Astrocyte (in vitro differentiated cells and primary cell): ENCODE data around the gene IFNAR1. TPM values are rescaled to one million over a fixed set of nuclear protein-coding genes. Genes with fewer than 3 reads are reported as not detected.

Source experiments
- DNase-seq: peaks from one replicate; pipeline ENCODE4 v3.0.0-alpha.2; 2010; ENCODE audit warnings: low read depth
- FAIRE-seq: peaks from 2 replicates; lab custom pipeline; 2011; peaks lifted over from hg19 to GRCh38; lab: Jason Lieb, UNC
- H2AFZ ChIP-seq: 2 replicates; pipeline ENCODE4 v1.6.0; 2012; ENCODE audit warnings: low read depth, low read length, inconsistent platforms
- H3K27ac ChIP-seq: 2 replicates; pipeline ENCODE4 v1.5.1; 2011; ENCODE audit warnings: low read depth, low read length, inconsistent platforms
- H3K27me3 ChIP-seq: 2 replicates; pipeline ENCODE4 v1.6.0; 2011; ENCODE audit warnings: low read length, inconsistent platforms; ENCODE audit not compliant: insufficient read depth
- H3K36me3 ChIP-seq: 2 replicates; pipeline ENCODE4 v1.5.1; 2011; ENCODE audit warnings: low read length, inconsistent platforms; ENCODE audit not compliant: insufficient read depth
- H3K4me1 ChIP-seq: 2 replicates; pipeline ENCODE4 v1.5.1; 2011; ENCODE audit warnings: low read length, inconsistent platforms; ENCODE audit not compliant: insufficient read depth
- H3K4me2 ChIP-seq: 2 replicates; pipeline ENCODE4 v1.6.0; 2012; ENCODE audit warnings: low read length, inconsistent platforms
- H3K4me3 ChIP-seq: 2 replicates; pipeline ENCODE4 v1.5.1; 2011; ENCODE audit warnings: low read depth, mild to moderate bottlenecking, low read length, inconsistent platforms; ENCODE audit not compliant: insufficient read depth
- H3K79me2 ChIP-seq: 2 replicates; pipeline ENCODE4 v1.6.0; 2012; ENCODE audit warnings: mild to moderate bottlenecking, low read length, inconsistent platforms; ENCODE audit not compliant: insufficient read depth
- H3K9ac ChIP-seq: 2 replicates; pipeline ENCODE4 v1.6.0; 2012; ENCODE audit warnings: mild to moderate bottlenecking, low read length, inconsistent platforms
- H3K9me3 ChIP-seq: 2 replicates; pipeline ENCODE4 v1.5.1; 2012; ENCODE audit warnings: low read depth, mild to moderate bottlenecking, low read length, inconsistent platforms; ENCODE audit not compliant: insufficient read depth
- H4K20me1 ChIP-seq: 2 replicates; pipeline ENCODE4 v1.6.0; 2012; ENCODE audit warnings: low read length, inconsistent platforms; ENCODE audit not compliant: insufficient read depth
- H3K27ac Mint-ChIP-seq: one replicate; pipeline ENCODE4 v1.8.0; 2021; ENCODE audit warnings: mild to moderate bottlenecking, mixed read lengths; ENCODE audit not compliant: unreplicated experiment
- H3K27me3 Mint-ChIP-seq: one replicate; pipeline ENCODE4 v1.8.0; 2021; ENCODE audit warnings: low read depth, mixed read lengths; ENCODE audit not compliant: unreplicated experiment
- H3K36me3 Mint-ChIP-seq: one replicate; pipeline ENCODE4 v1.8.0; 2021; ENCODE audit warnings: low read depth, mixed read lengths; ENCODE audit not compliant: unreplicated experiment
- H3K4me1 Mint-ChIP-seq: one replicate; pipeline ENCODE4 v1.8.0; 2021; ENCODE audit warnings: low read depth, mixed read lengths; ENCODE audit not compliant: unreplicated experiment
- H3K4me3 Mint-ChIP-seq: one replicate; pipeline ENCODE4 v1.8.0; 2021; ENCODE audit warnings: mild to moderate bottlenecking, moderate library complexity, mixed read lengths; ENCODE audit not compliant: unreplicated experiment
- H3K9me3 Mint-ChIP-seq: one replicate; pipeline ENCODE4 v1.8.0; 2021; ENCODE audit warnings: mild to moderate bottlenecking, mixed read lengths; ENCODE audit not compliant: unreplicated experiment
- EZH2 ChIP-seq: IDR thresholded peaks from 2 replicates; pipeline ENCODE4 v1.6.1; 2012; ENCODE audit warnings: mild to moderate bottlenecking, low read length, inconsistent platforms; ENCODE audit not compliant: insufficient read depth
- total RNA-seq: library from RNA; stranded (reverse); gene quantifications from 2 replicates; pipeline ENCODE4 v1.2.1, GENCODE V29; 2021
- TF ChIP-seq, protein P1 (sequence below): IDR thresholded peaks from 2 replicates; pipeline ENCODE4 v1.5.1; 2011; ENCODE audit warnings: low read depth, mild to moderate bottlenecking, inconsistent platforms, low read length, moderate library complexity; ENCODE audit not compliant: insufficient read depth

The IFNAR1 gene
- total RNA-seq, 1 donor from 2014 or later: 44.0 TPM

DNA sequence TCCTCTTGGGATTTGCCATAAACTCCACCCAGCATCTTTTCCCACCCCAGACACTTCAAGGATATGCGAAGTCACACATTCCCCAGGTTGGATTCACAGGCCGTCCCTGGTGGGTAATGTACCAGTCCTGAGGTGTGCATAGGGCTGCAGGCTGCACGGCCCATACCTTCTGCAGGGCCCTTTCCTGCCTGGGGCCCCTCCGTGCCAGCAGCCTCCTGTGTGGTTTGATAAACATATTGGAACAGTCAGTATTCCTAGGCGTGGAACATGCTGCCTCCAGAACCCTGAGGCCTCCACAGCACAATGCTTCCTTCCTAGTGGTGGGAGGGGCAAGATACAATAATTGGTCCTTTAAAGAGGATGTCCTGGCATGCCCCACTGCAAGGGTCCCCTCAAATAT is 32.0 kb upstream of the IFNAR1 start:
- no peak overlapping the region for H3K27ac ChIP-seq
- Mint-ChIP-seq H3K27me3 (no peaks in the 10 kb centered on the region), H3K4me1 (peaks cover 10% of the 10 kb centered on the region), H3K27ac (no peak overlapping the region), H3K4me3 (no peak overlapping the region), H3K9me3 (peaks cover 4% of the 10 kb centered on the region), H3K36me3 (peaks cover 33% of the 10 kb centered on the region)
- H2AFZ ChIP-seq: no peak overlapping the region
- FAIRE-seq (no peak), DNase-seq (no peak)
- H3K4me3 ChIP-seq: no peak overlapping the region
- H3K4me1 ChIP-seq: peaks cover 11% of the 10 kb centered on the region
- no peaks in the 10 kb centered on the region for H4K20me1 ChIP-seq
- no peak overlapping the region for H3K9ac ChIP-seq
- no peaks in the 10 kb centered on the region for H3K79me2 ChIP-seq
- no peak overlapping the region for H3K4me2 ChIP-seq
- no peaks in the 10 kb centered on the region for H3K27me3 ChIP-seq
- H3K36me3 ChIP-seq: no peaks in the 10 kb centered on the region
- H3K9me3 ChIP-seq: no peaks in the 10 kb centered on the region
- TF ChIP-seq EZH2: no peak
- TF ChIP-seq, protein P1, sequence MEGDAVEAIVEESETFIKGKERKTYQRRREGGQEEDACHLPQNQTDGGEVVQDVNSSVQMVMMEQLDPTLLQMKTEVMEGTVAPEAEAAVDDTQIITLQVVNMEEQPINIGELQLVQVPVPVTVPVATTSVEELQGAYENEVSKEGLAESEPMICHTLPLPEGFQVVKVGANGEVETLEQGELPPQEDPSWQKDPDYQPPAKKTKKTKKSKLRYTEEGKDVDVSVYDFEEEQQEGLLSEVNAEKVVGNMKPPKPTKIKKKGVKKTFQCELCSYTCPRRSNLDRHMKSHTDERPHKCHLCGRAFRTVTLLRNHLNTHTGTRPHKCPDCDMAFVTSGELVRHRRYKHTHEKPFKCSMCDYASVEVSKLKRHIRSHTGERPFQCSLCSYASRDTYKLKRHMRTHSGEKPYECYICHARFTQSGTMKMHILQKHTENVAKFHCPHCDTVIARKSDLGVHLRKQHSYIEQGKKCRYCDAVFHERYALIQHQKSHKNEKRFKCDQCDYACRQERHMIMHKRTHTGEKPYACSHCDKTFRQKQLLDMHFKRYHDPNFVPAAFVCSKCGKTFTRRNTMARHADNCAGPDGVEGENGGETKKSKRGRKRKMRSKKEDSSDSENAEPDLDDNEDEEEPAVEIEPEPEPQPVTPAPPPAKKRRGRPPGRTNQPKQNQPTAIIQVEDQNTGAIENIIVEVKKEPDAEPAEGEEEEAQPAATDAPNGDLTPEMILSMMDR: no peak

DNA sequence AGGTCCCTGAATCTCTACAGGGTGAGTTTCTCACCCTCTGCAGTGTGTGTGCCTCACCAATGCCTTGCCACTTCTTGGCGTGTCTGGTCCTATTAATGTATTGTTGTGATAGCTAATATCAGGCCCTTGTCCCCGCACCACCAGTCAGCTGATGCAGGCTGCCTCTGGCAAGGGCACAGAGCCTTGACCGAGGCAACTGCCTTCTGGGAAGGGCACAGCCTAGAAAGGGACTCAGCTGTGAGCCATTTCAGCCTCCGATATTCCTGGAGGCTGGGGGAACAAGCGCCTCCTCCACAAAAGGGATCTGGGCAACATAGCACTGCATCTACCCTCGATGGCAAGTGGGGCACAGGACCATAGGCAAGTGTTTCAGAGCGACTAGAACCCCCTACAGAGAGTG is 31.6 kb upstream of the IFNAR1 start:
- Histone ChIP-seq H3K9me3 (no peaks in the 10 kb centered on the region), H2AFZ (no peak overlapping the region), H3K36me3 (no peaks in the 10 kb centered on the region), H3K27me3 (no peaks in the 10 kb centered on the region), H3K9ac (no peak overlapping the region), H4K20me1 (no peaks in the 10 kb centered on the region), H3K27ac (no peak overlapping the region), H3K79me2 (no peaks in the 10 kb centered on the region), H3K4me1 (peaks cover 11% of the 10 kb centered on the region), H3K4me2 (no peak overlapping the region), H3K4me3 (no peak overlapping the region)
- FAIRE-seq: no peak
- H3K9me3 Mint-ChIP-seq: peaks cover 4% of the 10 kb centered on the region
- H3K27me3 Mint-ChIP-seq: no peaks in the 10 kb centered on the region
- H3K4me1 Mint-ChIP-seq: peaks cover 10% of the 10 kb centered on the region
- no peak overlapping the region for H3K27ac Mint-ChIP-seq
- TF ChIP-seq, protein P1: no peak
- no peak for TF ChIP-seq EZH2
- H3K4me3 Mint-ChIP-seq: no peak overlapping the region
- peaks cover 33% of the 10 kb centered on the region for H3K36me3 Mint-ChIP-seq
- DNase-seq: no peak

DNA sequence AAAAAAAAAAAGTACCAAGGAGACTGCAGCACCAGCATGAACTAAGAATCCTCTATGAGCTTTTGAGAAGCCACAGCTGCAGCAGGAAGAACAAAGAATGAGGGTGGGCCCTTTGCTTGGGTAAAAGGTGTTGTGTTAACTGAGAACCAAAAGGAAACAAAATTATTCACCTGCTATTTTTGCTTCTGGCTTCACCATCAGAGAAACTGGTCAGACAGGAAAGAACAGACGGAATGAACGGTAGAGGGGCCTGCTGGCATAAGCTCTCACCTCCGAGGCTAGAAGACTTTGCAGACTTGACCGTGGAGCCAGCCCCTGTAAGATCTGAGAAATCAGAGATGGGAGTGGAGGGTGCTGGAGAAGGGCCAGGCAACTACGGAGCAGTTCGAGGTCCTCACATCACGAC is 31.0 kb upstream of the IFNAR1 start:
- Histone ChIP-seq H3K79me2 (no peaks in the 10 kb centered on the region), H3K36me3 (no peaks in the 10 kb centered on the region), H4K20me1 (no peaks in the 10 kb centered on the region), H3K4me3 (no peak overlapping the region), H3K4me2 (no peak overlapping the region), H3K27ac (no peak overlapping the region), H3K27me3 (no peaks in the 10 kb centered on the region), H3K9me3 (no peaks in the 10 kb centered on the region), H3K4me1 (peaks cover 8% of the 10 kb centered on the region), H3K9ac (no peak overlapping the region), H2AFZ (no peak overlapping the region)
- no peaks in the 10 kb centered on the region for H3K27me3 Mint-ChIP-seq
- FAIRE-seq (no peak), DNase-seq (no peak)
- peaks cover 6% of the 10 kb centered on the region for H3K4me1 Mint-ChIP-seq
- no peak overlapping the region for H3K27ac Mint-ChIP-seq
- H3K9me3 Mint-ChIP-seq: peaks cover 4% of the 10 kb centered on the region
- no peak for TF ChIP-seq EZH2
- TF ChIP-seq, protein P1: no peak
- peaks cover 28% of the 10 kb centered on the region for H3K36me3 Mint-ChIP-seq
- no peak overlapping the region for H3K4me3 Mint-ChIP-seq
